K562 (cell line): ENCODE results near the gene SGIP1. TPM values are rescaled to one million over a fixed set of nuclear protein-coding genes. Genes with fewer than 3 reads are reported as not detected.

Experiments used
- ATAC-seq: fragments of 200-7000 bp; cut with Tn5 transposase; 3 replicates; pipeline ENCODE4 v1.9.1; 2020; ENCODE audit warnings: moderate library complexity
- BruUV-seq: library from RNA; stranded (reverse); fragments of 400-500 nt; replicated peaks from 2 replicates; lab custom pipeline; 2021; lab: Mats Ljungman, UMichigan
- CTCF ChIA-PET: fragments of 300-600 bp; formaldehyde crosslinking; extraction: SDS; loops from one replicate; lab custom pipeline; 2021; ENCODE audit warnings: low intra/inter-chr PET ratio; lab: Yijun Ruan, JAX
- POLR2A ChIA-PET: fragments of 300-600, 350-650 bp; sonication (Branson Sonifier 250); formaldehyde crosslinking; extraction: SDS; loops from one replicate; lab custom pipeline; 2021; ENCODE audit warnings: antibody characterized with exemption, inconsistent platforms; lab: Yijun Ruan, JAX
- DNase-seq, 4 experiments: peaks; one replicate each; pipeline versions ENCODE4 v3.0.0 to v3.0.0-alpha.2; 2011 to 2018; ENCODE audit warnings: low spot score in 3 of 4, mixed read lengths in 3 of 4; ENCODE audit errors: extremely low read depth in 1 of 4
- FAIRE-seq: peaks from 2 replicates; lab custom pipeline; 2011; peaks lifted over from hg19 to GRCh38; lab: Jason Lieb, UNC
- H2AFZ ChIP-seq: 2 replicates; pipeline ENCODE4 v1.6.0; 2011; ENCODE audit warnings: low read depth, low read length, control low read depth, inconsistent platforms
- H3K27ac ChIP-seq: fragments of 200-600 bp; 3 replicates; pipeline ENCODE4 v1.8.0; 2011; ENCODE audit warnings: low read depth, mild to moderate bottlenecking, control low read depth, inconsistent platforms, low read length, moderate library complexity, mixed read lengths; ENCODE audit errors: extremely low read depth
- H3K27me3 ChIP-seq, 2 experiments: fragments of 300-600 bp in 1 of 2; 2 replicates in 1 of 2; 3 replicates in 1 of 2; pipeline versions ENCODE4 v1.6.0 to v1.8.0; 2011; ENCODE audit warnings: inconsistent platforms in 2 of 2, low read length in 2 of 2, mild to moderate bottlenecking in 1 of 2, mixed read lengths in 1 of 2, moderate library complexity in 1 of 2; ENCODE audit not compliant: control insufficient read depth in 2 of 2, insufficient read depth in 2 of 2
- H3K36me3 ChIP-seq: fragments of 300-600 bp; 3 replicates; pipeline ENCODE4 v1.8.0; 2011; ENCODE audit warnings: mild to moderate bottlenecking, low read length, inconsistent platforms; ENCODE audit not compliant: control insufficient read depth, insufficient read depth
- H3K4me1 ChIP-seq, 2 experiments: fragments of 200-600 bp in 1 of 2; replicated peaks in 1 of 2; 2 replicates in 1 of 2; 3 replicates in 1 of 2; pipeline versions ENCODE4 v1.5.1 to v1.8.0; 2011; ENCODE audit warnings: inconsistent platforms in 2 of 2, low read length in 2 of 2, mild to moderate bottlenecking in 1 of 2, mixed read lengths in 1 of 2, moderate library complexity in 1 of 2; ENCODE audit not compliant: control insufficient read depth in 2 of 2, insufficient read depth in 2 of 2
- H3K4me2 ChIP-seq: 2 replicates; pipeline ENCODE4 v1.6.1; 2011; ENCODE audit warnings: low read length, control low read depth, inconsistent platforms, mixed read lengths; ENCODE audit not compliant: insufficient read depth
- H3K4me3 ChIP-seq: fragments of 200-600 bp; sonication (generic), shearing (Covaris generic); 2 replicates; pipeline ENCODE4 v1.5.1; 2016; ENCODE audit warnings: control low read depth, inconsistent platforms
- H3K79me2 ChIP-seq: fragments of 200-600 bp; 3 replicates; pipeline ENCODE4 v1.8.0; 2011; ENCODE audit warnings: low read length, inconsistent platforms; ENCODE audit not compliant: control insufficient read depth, insufficient read depth
- H3K9ac ChIP-seq, 2 experiments: 2 replicates each; pipeline versions ENCODE4 v1.6.0 to v1.6.1; 2011; ENCODE audit warnings: low read depth in 2 of 2, low read length in 2 of 2, control low read depth in 1 of 2, inconsistent platforms in 1 of 2, mild to moderate bottlenecking in 1 of 2, mixed read lengths in 1 of 2; ENCODE audit not compliant: insufficient read depth in 1 of 2
- H3K9me1 ChIP-seq: one replicate; pipeline ENCODE4 v1.6.0; 2011; ENCODE audit warnings: inconsistent platforms, mild to moderate bottlenecking, low read length, moderate library complexity; ENCODE audit not compliant: control insufficient read depth, insufficient read depth
- H3K9me3 ChIP-seq: replicated peaks from 2 replicates; pipeline ENCODE4 v1.5.1; 2011; ENCODE audit warnings: low read depth, low read length, inconsistent platforms; ENCODE audit not compliant: control insufficient read depth, insufficient read depth
- H4K20me1 ChIP-seq: replicated peaks from 2 replicates; pipeline ENCODE4 v1.6.1; 2011; ENCODE audit warnings: low read length, inconsistent platforms, mixed read lengths; ENCODE audit not compliant: control insufficient read depth, insufficient read depth
- BRF1 ChIP-seq: IDR thresholded peaks from 3 replicates; pipeline ENCODE4 v1.6.1; 2011; ENCODE audit warnings: borderline replicate concordance, mild to moderate bottlenecking; ENCODE audit not compliant: insufficient read length; ENCODE audit errors: extremely low read depth
- ETV1 ChIP-seq: fragments of 450-650 bp; conservative IDR thresholded peaks from 2 replicates; pipeline ENCODE4 v1.6.1; 2016; ENCODE audit warnings: missing genetic modification characterization, control low read depth, low read depth, missing compliant biosample characterization
- HDAC1 ChIP-seq, 2 experiments: fragments of 450-650 bp; IDR thresholded peaks; 2 replicates each; pipeline ENCODE4 v1.6.1; 2016 to 2017; ENCODE audit warnings: inconsistent platforms in 1 of 2, mild to moderate bottlenecking in 1 of 2, moderate library complexity in 1 of 2
- MCM7 ChIP-seq, 2 experiments: fragments of 450-650 bp; IDR thresholded peaks; 2 replicates each; pipeline ENCODE4 v1.6.1; 2016 to 2018
- MTA1 ChIP-seq: fragments of 450-650 bp; IDR thresholded peaks from 2 replicates; pipeline ENCODE4 v1.6.1; 2017; ENCODE audit warnings: borderline replicate concordance
- NELFE ChIP-seq: IDR thresholded peaks from 2 replicates; pipeline ENCODE4 v1.6.1; 2011; ENCODE audit warnings: mild to moderate bottlenecking; ENCODE audit not compliant: insufficient read depth, insufficient read length
- PHF21A ChIP-seq: fragments of 450-650 bp; IDR thresholded peaks from 2 replicates; pipeline ENCODE4 v1.6.1; 2017; ENCODE audit warnings: low read depth, borderline replicate concordance
- PRPF4 ChIP-seq: fragments of 200-400 bp; formaldehyde crosslinking; IDR thresholded peaks from one replicate; pipeline ENCODE4 v1.6.1; 2017; ENCODE audit warnings: low read length, low read depth, mild to moderate bottlenecking; ENCODE audit not compliant: insufficient read depth, poor library complexity, severe bottlenecking
- in situ Hi-C: fragments of 300-500 bp; cut with MboI; formaldehyde crosslinking; loops from 4 replicates; pipeline ENCODE4 v1.15.0; 2018; ENCODE audit warnings: inconsistent platforms, mixed read lengths
- intact Hi-C: fragments of 100-400 bp; cut with micrococcal nuclease; formaldehyde crosslinking; loops from 2 replicates; pipeline ENCODE4 v1.14.2; 2022
- polyA plus RNA-seq, 8 experiments: library from polyadenylated mRNA; depleted of rRNA in 4 of 8; stranded (reverse) in 5 of 8; unstranded in 3 of 8; fragments of >200 nt; fragmentation: Nextera tagmentation in 2 of 8; fragmentation: Illumina TruSeq in 1 of 8; extraction: Ambion mirVana in 2 of 8; extraction: Trizol in 1 of 8; gene quantifications; 2 replicates each; pipeline versions ENCODE4 v1.2.1 to v1.2.3, GENCODE V29; 2011 to 2014; ENCODE audit warnings: inconsistent platforms in 1 of 8, missing spikeins in 1 of 8
- total RNA-seq, 7 experiments: library from RNA; depleted of rRNA in 6 of 7; stranded (reverse); fragments of >200 nt in 6 of 7; fragmentation: Illumina TruSeq in 2 of 7; extraction: Trizol in 2 of 7; gene quantifications; 2 replicates each; pipeline versions ENCODE4 v1.2.1 to v1.2.3, GENCODE V29; 2011 to 2021; ENCODE audit warnings: low replicate concordance in 1 of 7
- TF ChIP-seq, protein P1 (sequence below): fragments of 450-650 bp; formaldehyde crosslinking; IDR thresholded peaks from 2 replicates; pipeline ENCODE4 v1.4.0; 2022; ENCODE audit warnings: mild to moderate bottlenecking, moderate library complexity
- TF ChIP-seq, protein P2 (sequence below): fragments of 250-450 bp; sonication (Bioruptor Pico); IDR thresholded peaks from 2 replicates; pipeline ENCODE4 v1.8.0; 2021; ENCODE audit warnings: moderate library complexity, mild to moderate bottlenecking, inconsistent platforms

SGIP1 gene
- total and polyA plus RNA-seq, 9 of the 15 experiments (the other 6 are each of a cell fraction or from before 2014, with no cell fraction given), result 0.07 to 0.35 TPM; not detected in 7

DNA sequence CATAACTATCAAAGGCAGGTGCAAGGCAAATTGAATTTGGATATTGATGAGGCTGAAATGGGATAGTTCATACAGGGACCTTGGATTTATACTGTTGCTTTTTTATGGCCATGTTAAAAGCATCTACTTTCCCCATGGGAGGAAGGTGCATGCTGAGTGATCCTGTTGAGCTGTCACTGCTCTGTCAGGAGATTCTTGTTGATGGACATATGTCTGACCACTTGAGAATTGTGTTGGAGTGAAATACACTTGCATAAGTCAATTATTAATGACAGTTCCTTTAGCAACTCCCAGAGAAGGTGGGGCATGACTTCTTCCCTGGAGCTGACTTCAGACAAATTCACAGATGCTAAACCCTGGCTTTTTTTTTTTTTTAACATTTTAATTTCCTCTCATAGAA is 159.9 kb downstream of the SGIP1 start:
- H3K27ac ChIP-seq, result no peak overlapping the region
- no peaks in the 10 kb centered on the region for H3K79me2 ChIP-seq
- FAIRE-seq (no peak), DNase-seq (no peak), ATAC-seq (no peak)
- no peak overlapping the region for H3K4me2 ChIP-seq
- H2AFZ ChIP-seq, result no peak overlapping the region
- CTCF ChIA-PET, result interaction anchor here (0.6 kb wide), 1 partner anchor 13 kb away, joined by 5 read pairs; no protein-coding TSS in a partner anchor
- no peaks in the 10 kb centered on the region for H3K36me3 ChIP-seq
- no peak for TF ChIP-seq PHF21A
- TF ChIP-seq NELFE, result no peak
- TF ChIP-seq, protein P1, sequence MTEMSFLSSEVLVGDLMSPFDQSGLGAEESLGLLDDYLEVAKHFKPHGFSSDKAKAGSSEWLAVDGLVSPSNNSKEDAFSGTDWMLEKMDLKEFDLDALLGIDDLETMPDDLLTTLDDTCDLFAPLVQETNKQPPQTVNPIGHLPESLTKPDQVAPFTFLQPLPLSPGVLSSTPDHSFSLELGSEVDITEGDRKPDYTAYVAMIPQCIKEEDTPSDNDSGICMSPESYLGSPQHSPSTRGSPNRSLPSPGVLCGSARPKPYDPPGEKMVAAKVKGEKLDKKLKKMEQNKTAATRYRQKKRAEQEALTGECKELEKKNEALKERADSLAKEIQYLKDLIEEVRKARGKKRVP (CRISPR knock-in tag), result no peak
- no peak for TF ChIP-seq HDAC1 (IDR thresholded peaks at IDR 0.05)
- TF ChIP-seq, protein P2, sequence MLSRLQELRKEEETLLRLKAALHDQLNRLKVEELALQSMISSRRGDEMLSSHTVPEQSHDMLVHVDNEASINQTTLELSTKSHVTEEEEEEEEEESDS (CRISPR knock-in tag), result no peak
- no peak for TF ChIP-seq ETV1 (tag)
- TF ChIP-seq MTA1, result no peak
- TF ChIP-seq BRF1, result no peak
- TF ChIP-seq PRPF4, result no peak
- TF ChIP-seq MCM7 (IDR thresholded peaks at IDR 0.05), result no peak
- H4K20me1 ChIP-seq, result no peaks in the 10 kb centered on the region
- H3K4me3 ChIP-seq, result no peak overlapping the region
- in situ Hi-C loops, result no loop called here
- no TSS peak for BruUV-seq
- POLR2A ChIA-PET, result no interaction called here
- H3K9me1 ChIP-seq, result no peaks in the 10 kb centered on the region
- no peak overlapping the region for H3K9ac ChIP-seq
- intact Hi-C loops, result no loop called here
- H3K4me1 ChIP-seq, result no peaks in the 10 kb centered on the region
- H3K9me3 ChIP-seq, result no peaks in the 10 kb centered on the region
- H3K27me3 ChIP-seq, result peaks cover 4 to 7% of the 10 kb centered on the region in 2 experiments; a peak in 3 of 5 replicates
